Activated CD4-positive, alpha-beta T cell treated with anti-CD3 and anti-CD28 coated beads, Interleukin-2, Interleukin-6, amounts not matched to agents 100 ng/mL and 50 ng/mL, durations not matched to agents 16 hours and 8 hours (primary cell): ENCODE data around the gene CDK18.

Experiments
- DNase-seq: peaks from one replicate; pipeline ENCODE4 v3.0.0-alpha.2; 2020

Gene CDK18

GRCh38 chr1:205542367-205542766 lies 37.9 kb downstream of the CDK18 start:
- no peak for DNase-seq

- peak; percentile 56 for DNase-seq
These were observed 39.2 kb downstream of the CDK18 start for GRCh38 chr1:205543351-205544301.

GRCh38 chr1:205545001-205545919 lies 40.8 kb downstream of the CDK18 start:
- no peak for DNase-seq

- DNase-seq: no peak
These were observed 41.5 kb downstream of the CDK18 start for GRCh38 chr1:205545991-205546390.

GRCh38 chr1:205546541-205546940 lies 42.1 kb downstream of the CDK18 start:
- DNase-seq: no peak

GRCh38 chr1:205547936-205548827 lies 43.7 kb downstream of the CDK18 start:
- DNase-seq: no peak

GRCh38 chr1:205554026-205554811 lies 49.8 kb downstream of the CDK18 start:
- no peak for DNase-seq

GRCh38 chr1:205561501-205562203 lies 57.2 kb downstream of the CDK18 start:
- no peak for DNase-seq

- DNase-seq: no peak
These were observed 59.5 kb downstream of the CDK18 start for GRCh38 chr1:205563927-205564441.

- no peak for DNase-seq
These were observed 61.3 kb downstream of the CDK18 start for GRCh38 chr1:205565799-205566198.

- no peak for DNase-seq
These were observed 63.2 kb downstream of the CDK18 start for GRCh38 chr1:205567716-205568115.

- no peak for DNase-seq
These were observed 63.6 kb downstream of the CDK18 start for GRCh38 chr1:205568135-205568468.

- DNase-seq: no peak
These were observed 64.2 kb downstream of the CDK18 start for GRCh38 chr1:205568469-205569361.

GRCh38 chr1:205569411-205570172 lies 65.1 kb downstream of the CDK18 start:
- DNase-seq: no peak

GRCh38 chr1:205570173-205570501 lies 65.7 kb downstream of the CDK18 start:
- no peak for DNase-seq

GRCh38 chr1:205570796-205571537 lies 66.5 kb downstream of the CDK18 start:
- DNase-seq: no peak

GRCh38 chr1:205571747-205572146 lies 67.3 kb downstream of the CDK18 start:
- DNase-seq: no peak

- DNase-seq: no peak
These were observed 68.0 kb downstream of the CDK18 start for GRCh38 chr1:205572421-205572820.
